Neural cell (in vitro differentiated cells): Measurements from ENCODE around the gene RAD51B. TPM values are rescaled to one million over a fixed set of nuclear protein-coding genes. Genes with fewer than 3 reads are reported as not detected.

Source experiments
- H2AFZ ChIP-seq: fragments of 200-600, 300-800 bp; sonication (generic), shearing (Covaris generic); 2 replicates; pipeline ENCODE4 v1.6.0; 2014; ENCODE audit warnings: low read depth, mild to moderate bottlenecking, antibody characterized with exemption, low read length, moderate library complexity
- H3F3A ChIP-seq: fragments of 200-600 bp; shearing (Covaris generic); 2 replicates; pipeline ENCODE4 v1.6.1; 2016; ENCODE audit warnings: mild to moderate bottlenecking, moderate library complexity, mixed read lengths, antibody characterized with exemption, low read length; ENCODE audit not compliant: insufficient read depth, poor library complexity, severe bottlenecking
- H3K27ac ChIP-seq: fragments of 200-600, 300-800 bp; sonication (generic), shearing (Covaris generic); 2 replicates; pipeline ENCODE4 v1.5.1; 2014; ENCODE audit warnings: mild to moderate bottlenecking, low read length, moderate library complexity
- H3K27me3 ChIP-seq: fragments of 300-800, 200-600 bp; sonication (generic), shearing (Covaris generic); 2 replicates; pipeline ENCODE4 v1.6.0; 2014; ENCODE audit warnings: mild to moderate bottlenecking, low read depth, low read length, moderate library complexity; ENCODE audit not compliant: insufficient read depth
- H3K36me3 ChIP-seq: fragments of 300-800, 200-600 bp; sonication (generic), shearing (Covaris generic); 2 replicates; pipeline ENCODE4 v1.5.1; 2014; ENCODE audit warnings: mild to moderate bottlenecking, antibody characterized with exemption, low read length, moderate library complexity; ENCODE audit not compliant: insufficient read depth
- H3K4me2 ChIP-seq: fragments of 300-800, 200-600 bp; sonication (generic), shearing (Covaris generic); 2 replicates; pipeline ENCODE4 v1.6.0; 2014; ENCODE audit warnings: mild to moderate bottlenecking, low read length
- H3K4me3 ChIP-seq: fragments of 300-800, 200-600 bp; sonication (generic), shearing (Covaris generic); 2 replicates; pipeline ENCODE4 v1.5.1; 2014; ENCODE audit warnings: mild to moderate bottlenecking, low read length, moderate library complexity
- H3K79me2 ChIP-seq: fragments of 200-600 bp; shearing (Covaris generic); replicated peaks from 2 replicates; pipeline ENCODE4 v1.6.0; 2014; ENCODE audit warnings: mild to moderate bottlenecking, low read length, moderate library complexity; ENCODE audit not compliant: insufficient read depth
- H3K9ac ChIP-seq: fragments of 300-800, 200-600 bp; sonication (generic), shearing (Covaris generic); 2 replicates; pipeline ENCODE4 v1.6.1; 2016; ENCODE audit warnings: mild to moderate bottlenecking, low read length, mixed read lengths
- H3K9me2 ChIP-seq: fragments of 200-600 bp; shearing (Covaris generic); 2 replicates; pipeline ENCODE4 v1.6.1; 2016; ENCODE audit warnings: mild to moderate bottlenecking, low read length, mixed read lengths; ENCODE audit not compliant: insufficient read depth
- H3K9me3 ChIP-seq: fragments of 200-600, 300-800 bp; sonication (generic), shearing (Covaris generic); 2 replicates; pipeline ENCODE4 v1.6.1; 2016; ENCODE audit warnings: mild to moderate bottlenecking, mixed run types, low read length, moderate library complexity, mixed read lengths
- H4K20me1 ChIP-seq: fragments of 200-600 bp; shearing (Covaris generic); 2 replicates; pipeline ENCODE4 v1.6.1; 2016; ENCODE audit warnings: mild to moderate bottlenecking, mixed run types; ENCODE audit not compliant: insufficient read depth
- EP300 ChIP-seq: fragments of 450-650 bp; conservative IDR thresholded peaks from 2 replicates; pipeline ENCODE4 v1.6.1; 2014; ENCODE audit warnings: antibody characterized with exemption, mild to moderate bottlenecking, moderate library complexity; ENCODE audit not compliant: poor library complexity, severe bottlenecking
- EZH2 ChIP-seq: fragments of 200-600, 300-800 bp; shearing (Covaris generic), sonication (generic); IDR thresholded peaks from 2 replicates; pipeline ENCODE4 v1.6.1; 2014; ENCODE audit warnings: antibody characterized with exemption, low read length, borderline replicate concordance, mild to moderate bottlenecking; ENCODE audit not compliant: insufficient read depth, poor library complexity, severe bottlenecking
- MXI1 ChIP-seq: fragments of 450-650 bp; conservative IDR thresholded peaks from 2 replicates; pipeline ENCODE4 v1.6.1; 2014; ENCODE audit warnings: antibody characterized with exemption, mild to moderate bottlenecking; ENCODE audit not compliant: poor library complexity, severe bottlenecking
- POLR2AphosphoS5 ChIP-seq: IDR thresholded peaks from 2 replicates; pipeline ENCODE4 v1.6.1; 2012
- RAD21 ChIP-seq: fragments of 450-650 bp; conservative IDR thresholded peaks from 2 replicates; pipeline ENCODE4 v1.6.1; 2014; ENCODE audit warnings: antibody characterized with exemption, mild to moderate bottlenecking, moderate library complexity
- SMC3 ChIP-seq: fragments of 450-650 bp; conservative IDR thresholded peaks from 2 replicates; pipeline ENCODE4 v1.6.1; 2014; ENCODE audit warnings: antibody characterized with exemption, mild to moderate bottlenecking, moderate library complexity; ENCODE audit not compliant: poor library complexity
- TAF1 ChIP-seq: IDR thresholded peaks from 2 replicates; pipeline ENCODE4 v1.6.1; 2012; ENCODE audit warnings: low read depth
- polyA plus RNA-seq: library from polyadenylated mRNA; depleted of rRNA; stranded (reverse); fragments of >200 nt; gene quantifications from 2 replicates; pipeline ENCODE4 v1.2.3, GENCODE V29; 2014
- TF ChIP-seq, protein P1 (sequence below): fragments of 450-650 bp; IDR thresholded peaks from 2 replicates; pipeline ENCODE4 v1.5.1; 2014; ENCODE audit warnings: antibody characterized with exemption, mild to moderate bottlenecking, moderate library complexity; ENCODE audit not compliant: poor library complexity, severe bottlenecking
- TF ChIP-seq, protein P2 (sequence below): IDR thresholded peaks from 2 replicates; pipeline ENCODE4 v1.6.1; 2012; ENCODE audit warnings: borderline replicate concordance

The RAD51B gene
- polyA plus RNA-seq, 1 donor from 2014 or later: 3.1 TPM

DNA sequence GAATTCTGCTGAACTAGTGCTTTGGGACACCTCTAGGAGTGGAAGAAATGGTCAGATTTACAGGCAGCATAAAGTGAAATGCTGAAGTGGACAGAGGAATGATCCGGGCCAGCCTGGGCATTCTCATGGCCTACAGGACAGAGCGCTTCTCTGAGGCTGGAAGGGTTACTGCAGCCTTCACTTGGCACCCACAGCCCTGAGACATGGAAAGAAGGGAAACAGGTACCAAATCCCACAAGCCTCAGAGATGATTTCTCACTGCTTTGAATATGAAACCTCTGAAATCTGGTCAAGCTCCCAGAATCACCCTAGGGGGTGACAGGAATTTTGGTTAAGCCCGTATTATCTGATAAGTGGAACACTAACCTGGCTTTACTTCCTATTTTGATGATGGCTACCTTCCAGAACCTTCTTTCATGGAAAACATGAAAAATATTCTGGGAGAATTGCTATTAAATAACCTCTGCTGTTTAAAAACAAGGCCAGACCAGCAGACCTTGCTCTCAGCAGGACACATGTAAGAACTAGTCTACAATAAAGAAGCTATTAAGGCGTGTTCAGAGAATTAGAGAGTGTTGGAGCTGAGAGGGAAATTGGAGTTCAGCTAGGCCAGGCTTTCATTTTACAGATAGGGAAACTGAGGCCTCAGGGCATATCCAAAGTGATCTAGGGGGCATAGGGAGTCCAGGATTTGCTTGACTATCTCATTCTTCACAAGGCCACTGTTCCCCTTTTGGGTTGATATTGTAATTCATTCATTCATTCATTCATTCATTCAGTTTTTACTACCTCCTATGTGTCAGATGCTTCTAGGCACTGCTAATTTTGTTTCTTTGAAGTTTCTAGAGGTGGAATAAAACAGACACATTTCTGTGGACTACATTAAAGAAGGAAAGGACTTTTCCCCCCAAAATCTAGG is 691.8 kb downstream of the RAD51B start:
- Histone ChIP-seq H3K9ac (no peak overlapping the region), H3K4me3 (no peak overlapping the region), H3K4me2 (no peak overlapping the region), H3K79me2 (no peaks in the 10 kb centered on the region), H3F3A (no peaks in the 10 kb centered on the region), H3K9me3 (no peaks in the 10 kb centered on the region), H4K20me1 (no peaks in the 10 kb centered on the region), H3K9me2 (no peaks in the 10 kb centered on the region), H2AFZ (no peak overlapping the region), H3K27me3 (no peaks in the 10 kb centered on the region), H3K36me3 (no peaks in the 10 kb centered on the region), H3K27ac (no peak overlapping the region)
- no peak for TF ChIP-seq TAF1
- no peak for TF ChIP-seq EP300
- no peak for TF ChIP-seq RAD21
- TF ChIP-seq, protein P1, sequence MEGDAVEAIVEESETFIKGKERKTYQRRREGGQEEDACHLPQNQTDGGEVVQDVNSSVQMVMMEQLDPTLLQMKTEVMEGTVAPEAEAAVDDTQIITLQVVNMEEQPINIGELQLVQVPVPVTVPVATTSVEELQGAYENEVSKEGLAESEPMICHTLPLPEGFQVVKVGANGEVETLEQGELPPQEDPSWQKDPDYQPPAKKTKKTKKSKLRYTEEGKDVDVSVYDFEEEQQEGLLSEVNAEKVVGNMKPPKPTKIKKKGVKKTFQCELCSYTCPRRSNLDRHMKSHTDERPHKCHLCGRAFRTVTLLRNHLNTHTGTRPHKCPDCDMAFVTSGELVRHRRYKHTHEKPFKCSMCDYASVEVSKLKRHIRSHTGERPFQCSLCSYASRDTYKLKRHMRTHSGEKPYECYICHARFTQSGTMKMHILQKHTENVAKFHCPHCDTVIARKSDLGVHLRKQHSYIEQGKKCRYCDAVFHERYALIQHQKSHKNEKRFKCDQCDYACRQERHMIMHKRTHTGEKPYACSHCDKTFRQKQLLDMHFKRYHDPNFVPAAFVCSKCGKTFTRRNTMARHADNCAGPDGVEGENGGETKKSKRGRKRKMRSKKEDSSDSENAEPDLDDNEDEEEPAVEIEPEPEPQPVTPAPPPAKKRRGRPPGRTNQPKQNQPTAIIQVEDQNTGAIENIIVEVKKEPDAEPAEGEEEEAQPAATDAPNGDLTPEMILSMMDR: no peak
- TF ChIP-seq, protein P2, sequence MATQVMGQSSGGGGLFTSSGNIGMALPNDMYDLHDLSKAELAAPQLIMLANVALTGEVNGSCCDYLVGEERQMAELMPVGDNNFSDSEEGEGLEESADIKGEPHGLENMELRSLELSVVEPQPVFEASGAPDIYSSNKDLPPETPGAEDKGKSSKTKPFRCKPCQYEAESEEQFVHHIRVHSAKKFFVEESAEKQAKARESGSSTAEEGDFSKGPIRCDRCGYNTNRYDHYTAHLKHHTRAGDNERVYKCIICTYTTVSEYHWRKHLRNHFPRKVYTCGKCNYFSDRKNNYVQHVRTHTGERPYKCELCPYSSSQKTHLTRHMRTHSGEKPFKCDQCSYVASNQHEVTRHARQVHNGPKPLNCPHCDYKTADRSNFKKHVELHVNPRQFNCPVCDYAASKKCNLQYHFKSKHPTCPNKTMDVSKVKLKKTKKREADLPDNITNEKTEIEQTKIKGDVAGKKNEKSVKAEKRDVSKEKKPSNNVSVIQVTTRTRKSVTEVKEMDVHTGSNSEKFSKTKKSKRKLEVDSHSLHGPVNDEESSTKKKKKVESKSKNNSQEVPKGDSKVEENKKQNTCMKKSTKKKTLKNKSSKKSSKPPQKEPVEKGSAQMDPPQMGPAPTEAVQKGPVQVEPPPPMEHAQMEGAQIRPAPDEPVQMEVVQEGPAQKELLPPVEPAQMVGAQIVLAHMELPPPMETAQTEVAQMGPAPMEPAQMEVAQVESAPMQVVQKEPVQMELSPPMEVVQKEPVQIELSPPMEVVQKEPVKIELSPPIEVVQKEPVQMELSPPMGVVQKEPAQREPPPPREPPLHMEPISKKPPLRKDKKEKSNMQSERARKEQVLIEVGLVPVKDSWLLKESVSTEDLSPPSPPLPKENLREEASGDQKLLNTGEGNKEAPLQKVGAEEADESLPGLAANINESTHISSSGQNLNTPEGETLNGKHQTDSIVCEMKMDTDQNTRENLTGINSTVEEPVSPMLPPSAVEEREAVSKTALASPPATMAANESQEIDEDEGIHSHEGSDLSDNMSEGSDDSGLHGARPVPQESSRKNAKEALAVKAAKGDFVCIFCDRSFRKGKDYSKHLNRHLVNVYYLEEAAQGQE: no peak
- TF ChIP-seq EZH2: no peak
- TF ChIP-seq POLR2AphosphoS5: no peak
- no peak for TF ChIP-seq SMC3
- TF ChIP-seq MXI1: no peak

DNA sequence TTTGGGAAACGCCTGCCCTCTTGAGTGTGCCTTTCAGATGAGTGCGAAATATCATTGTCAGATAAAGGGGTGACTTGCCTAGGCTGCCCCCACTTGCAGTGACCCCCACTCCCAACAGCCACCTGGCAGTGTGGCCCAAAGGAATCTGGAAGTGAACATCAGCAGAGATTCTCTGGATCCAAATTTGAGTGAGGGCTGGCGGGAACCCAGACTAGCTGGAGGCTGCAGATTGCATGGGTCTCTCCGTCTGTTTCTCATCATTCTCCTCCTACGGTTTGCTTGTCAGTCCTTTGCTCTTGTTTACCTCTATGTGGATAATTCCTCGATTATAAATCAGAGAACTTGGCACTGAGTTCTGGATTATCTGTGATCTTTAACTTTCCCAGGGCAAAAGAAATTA is 692.5 kb downstream of the RAD51B start:
- H2AFZ ChIP-seq: no peak overlapping the region
- no peaks in the 10 kb centered on the region for H3K9me3 ChIP-seq
- TF ChIP-seq POLR2AphosphoS5: no peak
- TF ChIP-seq EP300: no peak
- TF ChIP-seq SMC3: no peak
- TF ChIP-seq TAF1: no peak
- TF ChIP-seq, protein P2: no peak
- TF ChIP-seq MXI1: no peak
- TF ChIP-seq RAD21: no peak
- no peak overlapping the region for H3K4me2 ChIP-seq
- H3K79me2 ChIP-seq: no peaks in the 10 kb centered on the region
- H3K9ac ChIP-seq: no peak overlapping the region
- H3K9me2 ChIP-seq: no peaks in the 10 kb centered on the region
- H3K36me3 ChIP-seq: no peaks in the 10 kb centered on the region
- H3F3A ChIP-seq: no peaks in the 10 kb centered on the region
- no peaks in the 10 kb centered on the region for H3K27me3 ChIP-seq
- no peaks in the 10 kb centered on the region for H4K20me1 ChIP-seq
- no peak overlapping the region for H3K4me3 ChIP-seq
- H3K27ac ChIP-seq: no peak overlapping the region
